CD4-positive, alpha-beta T cell treated with Interferon gamma for 1 hour (primary cell): Measurements from ENCODE around the gene PRKG1.
"Not testable (repeated sequence)": the region's sequence is repeated elsewhere in the genome, so short reads cannot be mapped to it uniquely, and the experiment has no call there.

Source experiments
- DNase-seq: peaks from one replicate; pipeline ENCODE4 v3.0.0-alpha.2; 2020

The PRKG1 gene

DNA sequence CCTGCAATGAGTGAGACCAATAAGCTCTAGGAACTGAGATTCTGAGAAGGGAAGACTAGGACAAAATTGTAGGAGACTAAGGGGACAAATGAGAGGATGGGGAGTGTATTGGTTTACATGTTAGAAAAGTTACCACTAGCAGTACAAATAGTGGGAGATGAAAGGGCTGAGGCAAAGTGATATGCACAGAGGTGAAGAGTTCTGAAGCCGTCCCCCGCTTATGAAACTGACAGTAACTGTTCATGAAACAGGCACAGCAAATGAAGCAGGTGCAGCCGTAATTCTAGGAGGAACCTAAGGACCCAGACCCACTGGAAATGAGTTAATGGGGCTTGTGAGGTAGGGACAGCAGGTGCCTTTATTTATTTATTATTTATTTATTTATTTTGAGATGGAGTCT, 211.3 kb downstream of the PRKG1 start:
- no peak for DNase-seq

DNA sequence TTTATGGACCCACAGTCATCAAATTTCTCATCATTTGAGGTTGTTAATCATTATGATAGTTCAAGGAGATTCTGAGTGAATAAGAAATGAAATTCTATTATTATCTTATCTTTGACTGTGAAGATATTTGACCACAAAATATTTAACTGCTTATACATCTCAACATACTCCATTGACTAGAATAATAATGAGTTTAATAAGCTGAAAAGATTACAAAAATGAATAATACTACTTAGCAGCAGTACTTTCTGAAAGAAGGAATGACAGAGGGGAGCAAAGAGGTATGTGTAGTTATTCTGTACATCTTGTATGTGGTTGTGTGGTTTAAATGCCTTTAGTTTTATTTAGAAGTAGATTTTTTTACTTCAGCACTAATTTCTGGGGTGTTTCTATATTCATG, 214.2 kb downstream of the PRKG1 start:
- DNase-seq: no peak

DNA sequence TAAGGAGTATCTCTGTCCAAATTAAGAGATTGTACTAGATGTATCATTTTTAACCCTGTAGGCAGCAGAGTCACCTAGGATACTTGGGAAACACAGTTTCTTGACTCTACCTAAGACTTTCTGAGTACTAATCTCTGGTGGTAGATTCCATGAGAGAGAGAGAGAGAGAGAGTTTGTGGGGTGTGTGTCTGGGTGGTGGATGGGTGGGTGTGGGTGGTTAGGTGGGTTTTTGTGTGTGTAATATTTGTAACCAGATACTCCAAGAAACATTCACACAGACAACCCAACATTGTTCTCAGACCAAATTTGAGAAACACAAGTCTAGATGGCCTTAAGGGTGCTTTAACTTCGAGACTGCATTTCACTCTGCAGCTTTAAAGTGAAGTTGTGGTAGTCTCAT, 215.2 kb downstream of the PRKG1 start:
- DNase-seq: no peak

DNA sequence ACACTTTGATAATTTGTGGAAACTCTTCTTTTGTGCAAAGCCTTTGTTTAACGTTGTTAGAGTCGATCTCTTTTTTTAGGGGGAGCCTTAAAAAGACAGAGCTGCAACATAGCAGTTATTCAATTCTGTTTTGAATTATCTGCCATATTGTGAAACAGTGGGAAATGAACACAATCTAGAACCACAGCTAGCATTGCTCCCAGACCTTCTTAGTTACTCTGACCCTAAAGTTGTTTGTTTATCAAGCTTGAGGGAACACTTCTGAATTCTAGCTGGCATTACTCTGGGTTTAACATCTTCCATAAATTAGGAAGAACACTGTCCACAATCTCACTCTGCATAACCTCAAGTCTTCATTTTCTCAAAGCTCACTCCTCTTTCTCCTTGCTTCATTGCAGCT, 217.7 kb downstream of the PRKG1 start:
- DNase-seq: no peak

DNA sequence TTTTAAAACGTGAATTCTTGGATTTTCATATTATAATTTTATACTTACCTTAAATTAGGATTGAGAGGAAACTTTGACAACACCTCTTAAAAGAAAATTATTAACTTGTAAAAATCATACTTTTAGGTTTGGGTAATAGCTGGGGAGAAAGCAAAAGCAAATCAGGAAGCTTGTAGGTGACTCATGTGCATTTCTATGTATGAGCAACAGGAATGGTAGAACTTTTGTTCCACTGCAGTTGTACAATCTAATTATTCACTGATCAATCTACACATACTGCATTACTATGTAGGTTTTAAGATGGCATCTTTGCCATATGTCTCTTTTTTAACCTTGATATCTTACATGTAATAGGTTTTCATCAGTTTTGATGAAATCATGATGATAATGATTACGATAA, 223.2 kb downstream of the PRKG1 start:
- DNase-seq: no peak

DNA sequence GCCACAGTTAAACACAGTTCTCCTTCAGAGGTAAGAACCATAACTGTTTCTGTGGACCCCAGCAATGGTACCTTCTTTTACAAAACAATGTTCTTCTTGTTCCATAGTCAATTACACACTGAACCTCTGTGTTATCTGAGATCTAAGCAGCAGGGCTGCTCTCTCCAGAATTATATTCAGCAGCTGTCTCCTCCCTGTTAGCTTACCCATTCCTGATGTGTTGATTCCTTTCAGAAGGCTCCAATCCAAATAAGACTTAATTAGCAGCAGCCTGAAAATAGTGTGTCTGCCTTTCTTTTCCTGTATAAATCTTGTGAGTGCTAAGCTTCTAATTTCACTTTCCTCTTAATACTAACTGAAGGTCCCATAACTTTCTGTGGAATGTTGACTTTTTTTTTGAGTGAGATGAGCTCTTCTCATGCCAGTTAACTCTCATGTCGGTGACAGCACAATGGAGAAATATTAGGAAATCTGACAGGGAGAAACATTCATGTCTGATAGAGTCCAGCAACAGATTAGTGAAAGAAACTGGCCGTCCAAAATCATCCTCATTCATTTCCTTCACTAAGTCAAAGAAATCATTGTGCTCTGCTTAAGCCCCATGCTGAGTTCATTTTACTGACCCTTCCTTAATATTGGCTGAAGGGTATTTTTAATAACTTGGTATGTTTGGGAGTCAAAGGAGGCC, 226.5 kb downstream of the PRKG1 start:
- DNase-seq: no peak

DNA sequence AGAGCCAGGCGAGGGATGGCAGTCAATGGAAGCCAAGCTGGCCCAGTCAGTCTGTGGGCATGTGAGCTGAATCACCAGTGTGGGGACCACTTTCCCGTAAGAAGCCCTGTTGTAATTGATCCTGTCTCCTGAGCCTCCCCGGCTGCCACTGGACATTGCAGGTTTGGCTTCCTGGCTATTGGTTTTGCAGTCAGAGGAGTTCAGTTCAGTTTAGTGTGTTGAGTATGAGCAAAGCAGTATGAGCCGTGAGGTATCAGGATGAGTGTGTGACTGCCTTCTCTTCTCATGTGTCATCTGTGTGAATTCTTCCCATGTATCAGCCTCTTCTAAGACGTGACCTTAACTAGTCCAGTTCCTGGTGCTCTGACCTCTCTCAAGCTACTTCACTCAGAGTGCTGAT, 227.4 kb downstream of the PRKG1 start:
- DNase-seq: no peak

DNA sequence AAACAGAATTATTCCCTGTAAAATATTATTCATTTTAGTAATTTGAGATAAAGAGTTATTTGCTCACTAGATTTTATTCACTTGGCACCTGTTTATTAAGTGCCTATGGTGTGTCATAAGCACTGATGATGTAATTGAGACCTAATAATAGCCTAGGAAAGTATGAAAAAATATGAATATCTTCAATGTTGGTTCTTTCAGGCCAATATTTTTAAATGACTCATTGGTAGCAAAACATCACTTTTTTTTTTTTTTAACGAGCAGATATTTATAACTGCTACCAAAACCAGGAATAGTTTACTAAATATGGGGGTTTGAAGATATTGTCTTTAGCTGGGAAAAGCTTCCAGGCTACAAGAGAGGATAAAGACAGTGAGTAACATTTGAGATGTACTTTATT, 228.0 kb downstream of the PRKG1 start:
- DNase-seq: no peak

DNA sequence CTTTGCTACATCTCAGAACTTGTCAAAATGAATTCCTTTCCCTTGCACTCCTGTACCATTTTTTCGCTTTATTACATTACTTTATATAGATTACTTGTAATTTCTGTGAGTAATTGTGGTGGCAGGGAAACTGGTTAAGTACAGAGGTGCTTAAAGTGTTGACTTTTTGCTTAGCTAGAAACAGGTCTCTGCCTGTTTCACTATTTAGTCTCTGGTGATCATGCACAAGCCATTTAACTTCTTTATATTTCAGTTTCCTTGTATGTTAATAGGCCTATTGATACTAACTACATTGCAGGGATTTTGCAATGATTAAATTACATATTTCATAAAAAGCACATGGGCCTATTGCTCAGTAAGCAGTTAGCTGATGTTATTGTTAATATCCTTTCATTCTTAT, 233.8 kb downstream of the PRKG1 start:
- DNase-seq: no peak

DNA sequence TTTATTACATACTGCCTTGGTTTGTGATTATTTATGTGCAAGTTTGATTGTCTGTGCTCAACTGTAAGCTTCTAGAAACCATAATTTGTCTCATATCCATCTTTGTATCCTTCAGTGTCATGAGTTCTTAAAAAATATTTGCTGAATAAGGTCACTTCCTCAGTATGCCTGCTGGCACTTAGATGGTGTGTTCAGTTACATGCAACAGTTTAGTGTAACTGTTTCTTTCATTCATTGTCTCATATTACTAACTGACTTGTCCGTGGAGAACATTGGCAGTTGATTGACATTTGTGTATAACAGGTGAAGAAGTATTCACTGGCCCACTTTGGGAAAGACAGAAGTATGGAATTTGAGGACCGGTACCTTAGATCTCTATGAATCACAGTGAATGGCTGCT, 236.9 kb downstream of the PRKG1 start:
- DNase-seq: no peak

DNA sequence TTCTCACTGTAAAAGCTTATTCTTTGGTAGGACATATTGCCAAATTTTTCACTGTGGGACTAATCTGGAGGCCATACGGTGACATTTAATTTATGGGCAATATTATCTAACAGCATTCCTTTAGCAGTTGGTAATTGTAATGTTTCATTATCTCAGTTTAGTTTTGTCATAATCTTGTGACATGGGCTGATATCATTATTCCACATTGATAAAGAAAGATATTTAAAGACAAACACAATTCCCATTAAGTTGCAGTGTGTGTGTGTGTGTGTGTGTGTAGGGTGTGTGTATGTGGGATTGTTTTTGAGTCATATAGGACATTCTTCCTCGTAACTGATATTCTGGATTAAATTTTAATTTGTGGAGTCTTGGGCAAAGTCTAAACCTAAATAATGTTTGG, 238.5 kb downstream of the PRKG1 start:
- no peak for DNase-seq

DNA sequence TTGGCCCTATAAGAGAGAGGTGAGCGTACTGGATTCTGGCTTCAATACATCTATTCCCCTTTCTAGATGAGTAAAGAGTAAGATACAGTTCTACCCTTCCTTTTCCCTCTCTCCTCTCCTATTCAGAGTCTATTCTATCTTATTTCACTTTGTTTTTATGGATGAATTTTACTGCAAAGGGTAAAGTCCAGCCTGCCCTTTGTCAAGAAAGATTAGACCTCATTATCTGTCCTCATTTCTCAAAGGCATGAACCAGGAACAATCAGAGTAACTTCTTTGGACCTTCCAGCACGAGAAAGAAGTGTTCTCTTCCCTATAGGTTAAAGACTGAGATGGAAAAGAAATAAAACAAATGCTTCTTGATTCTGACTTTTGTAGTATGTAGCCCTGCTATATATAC, 239.0 kb downstream of the PRKG1 start:
- no peak for DNase-seq

DNA sequence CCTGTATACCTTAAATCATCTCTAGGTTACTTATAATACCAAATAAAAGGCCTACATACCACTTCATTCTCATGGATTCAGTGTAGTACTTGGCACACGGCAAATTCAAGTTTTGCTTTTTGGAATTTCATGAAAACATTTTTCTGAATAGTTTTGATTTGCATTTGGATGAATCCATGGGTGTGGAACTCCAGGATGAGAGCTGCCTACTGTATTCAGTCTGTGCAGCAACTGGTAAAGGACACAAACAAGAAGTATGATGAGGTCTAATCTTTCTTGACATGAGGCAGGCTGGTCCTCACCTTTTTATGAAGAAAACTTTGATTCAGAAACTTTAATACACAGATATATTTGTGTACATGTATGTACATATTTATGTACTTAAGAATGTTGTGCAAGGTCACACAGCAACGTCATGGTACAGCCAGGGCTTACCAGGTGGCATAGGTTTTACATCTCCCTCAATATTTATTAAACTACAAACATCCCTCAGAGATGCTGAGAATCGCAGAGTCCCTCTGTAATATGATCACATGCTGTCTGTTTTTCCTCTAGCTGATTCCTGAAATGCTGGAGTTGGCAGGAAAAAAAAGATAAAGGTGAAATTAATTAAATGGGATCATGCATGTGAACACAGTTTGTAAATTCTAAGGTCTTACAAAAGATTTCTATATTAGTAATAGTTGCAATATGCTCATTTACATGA, 239.6 kb downstream of the PRKG1 start:
- no peak for DNase-seq

DNA sequence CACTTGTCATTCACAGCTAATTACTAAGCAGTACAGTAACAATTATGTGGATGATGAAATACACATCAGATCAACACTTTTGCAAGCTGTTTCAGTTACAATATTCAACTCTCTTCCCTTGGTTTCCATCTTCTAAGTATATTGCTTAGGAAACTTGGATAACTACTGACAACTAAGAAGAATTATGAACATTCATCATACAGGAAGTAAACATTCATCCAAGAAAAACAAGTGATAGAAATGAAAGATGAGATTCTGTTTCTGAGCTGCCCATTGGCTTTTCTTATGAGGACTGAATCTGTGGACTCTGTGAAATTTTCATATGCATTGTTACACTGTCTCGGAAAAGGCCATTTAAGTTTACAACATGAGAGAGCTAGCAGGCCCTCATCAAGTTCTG, 240.2 kb downstream of the PRKG1 start:
- no peak for DNase-seq

DNA sequence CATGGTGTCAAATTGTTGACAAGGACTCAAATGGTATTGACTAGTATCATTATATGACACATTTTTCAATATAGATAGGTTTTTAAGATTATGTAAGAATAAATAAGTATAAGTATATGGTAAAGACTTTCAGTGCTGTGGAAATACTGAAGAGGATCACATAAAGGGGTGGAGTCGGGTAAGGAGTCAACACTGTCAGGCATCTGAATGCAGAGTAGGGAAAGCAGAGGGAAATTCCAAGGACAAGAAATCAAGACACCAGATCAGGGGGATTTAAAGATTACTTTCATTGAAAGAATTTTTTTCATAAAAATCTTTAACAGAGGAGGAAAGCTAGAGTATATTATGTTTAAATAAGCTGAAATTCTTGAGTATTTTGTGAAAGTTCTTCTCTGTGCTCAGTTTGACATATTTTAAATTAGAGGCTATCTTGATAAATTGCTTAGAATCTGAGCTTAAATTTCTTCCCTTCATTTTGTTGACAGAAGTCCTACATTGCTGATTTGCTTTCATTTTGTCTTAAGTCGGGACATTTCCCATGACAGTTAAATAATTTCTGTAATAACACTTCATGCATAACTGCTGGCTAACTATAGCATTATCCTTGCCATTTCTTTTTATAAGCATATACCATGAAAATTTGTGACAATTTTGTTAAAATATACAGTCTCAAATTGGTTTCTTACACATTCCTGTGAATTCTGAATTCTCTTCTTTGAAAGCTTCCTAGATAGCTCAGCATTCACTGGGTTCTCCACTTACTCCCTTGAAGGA, 244.3 kb downstream of the PRKG1 start:
- DNase-seq: no peak

DNA sequence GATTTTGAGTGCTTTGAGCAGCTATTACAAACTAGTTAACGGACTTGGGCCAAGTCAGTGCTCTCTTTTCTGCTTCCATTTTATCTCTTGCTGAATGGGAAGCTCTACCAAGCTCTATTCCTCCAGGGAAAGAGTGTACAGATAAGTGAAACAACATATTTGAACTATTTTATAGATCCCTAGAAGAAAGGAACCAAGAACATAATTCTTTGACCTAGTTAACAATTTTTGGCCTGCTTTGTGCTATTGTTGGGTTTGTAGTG, 244.8 kb downstream of the PRKG1 start:
- no peak for DNase-seq

DNA sequence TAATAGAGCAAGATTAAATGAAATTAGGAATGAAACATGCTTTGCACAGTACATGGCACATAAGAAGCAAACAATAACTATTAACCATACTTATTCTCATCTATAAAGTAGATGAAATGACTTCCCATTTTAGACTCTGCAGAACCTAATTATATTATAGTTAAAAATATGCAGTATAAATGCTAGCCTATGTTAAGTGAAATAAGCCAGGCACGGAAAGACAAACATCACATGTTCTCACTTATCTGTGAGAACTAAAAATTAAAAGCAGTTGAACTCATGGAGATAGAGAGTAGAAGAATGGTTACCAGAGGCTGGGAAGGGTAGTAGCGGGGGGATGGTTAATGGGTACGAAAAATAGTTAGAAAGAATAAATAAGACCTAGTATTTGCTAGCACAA, 247.0 kb downstream of the PRKG1 start:
- DNase-seq: no peak

DNA sequence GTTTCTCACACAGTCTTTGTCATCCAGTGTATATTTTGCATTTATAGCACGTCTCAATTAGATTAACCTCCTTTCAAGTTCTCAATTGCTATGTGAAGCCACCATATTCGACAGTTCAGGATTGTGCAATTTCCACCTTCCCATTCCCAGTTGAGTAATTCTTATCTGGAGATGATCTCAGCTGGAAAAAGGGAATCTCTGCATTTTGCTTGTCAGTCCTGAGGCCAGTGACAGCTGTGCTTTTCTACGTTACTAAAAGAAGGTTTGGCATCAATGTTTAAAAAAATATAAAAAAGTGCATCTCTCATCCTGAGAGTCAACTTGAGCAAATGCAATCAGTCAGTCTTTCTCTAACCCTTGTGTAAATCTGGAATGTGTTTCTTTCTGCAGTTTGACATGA, 247.7 kb downstream of the PRKG1 start:
- no peak for DNase-seq

DNA sequence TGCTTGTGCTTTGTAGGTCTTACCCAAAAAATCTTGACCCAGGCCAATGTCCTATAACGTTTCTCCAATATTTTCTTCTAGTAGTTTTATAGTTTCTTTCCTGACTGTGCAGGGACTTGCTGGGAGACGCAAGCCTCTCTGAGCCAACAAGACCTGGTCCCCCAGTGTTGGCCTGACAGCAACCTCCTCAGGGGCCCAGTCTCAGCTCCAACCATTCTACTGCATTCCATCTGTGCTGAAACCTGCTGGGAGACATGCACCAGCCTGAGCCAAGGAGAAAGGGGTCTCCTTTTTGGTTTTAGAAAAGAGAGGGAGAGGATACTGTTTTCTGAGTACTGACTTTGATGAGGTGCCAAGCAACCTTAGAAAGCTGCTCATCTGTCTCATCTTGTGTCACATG, 251.4 kb downstream of the PRKG1 start:
- DNase-seq: no peak

DNA sequence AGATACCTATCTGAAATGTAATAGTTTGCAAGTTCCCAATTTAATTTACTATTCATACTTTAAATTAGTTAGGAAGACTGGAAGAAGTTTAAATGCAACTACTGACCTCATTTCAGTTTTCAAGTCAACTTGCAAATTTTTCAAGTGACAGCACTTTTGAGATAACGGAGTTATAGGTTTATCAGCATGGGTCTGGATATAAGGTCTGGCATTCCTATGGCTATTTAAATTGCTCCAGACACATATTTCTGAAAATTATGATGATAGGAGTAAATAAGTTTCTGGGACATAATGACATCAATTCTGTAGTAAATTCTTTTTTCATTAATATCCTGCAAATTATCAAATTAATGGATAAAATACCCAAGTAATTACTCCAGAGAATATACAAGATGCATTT, 251.9 kb downstream of the PRKG1 start:
- DNase-seq: no peak

DNA sequence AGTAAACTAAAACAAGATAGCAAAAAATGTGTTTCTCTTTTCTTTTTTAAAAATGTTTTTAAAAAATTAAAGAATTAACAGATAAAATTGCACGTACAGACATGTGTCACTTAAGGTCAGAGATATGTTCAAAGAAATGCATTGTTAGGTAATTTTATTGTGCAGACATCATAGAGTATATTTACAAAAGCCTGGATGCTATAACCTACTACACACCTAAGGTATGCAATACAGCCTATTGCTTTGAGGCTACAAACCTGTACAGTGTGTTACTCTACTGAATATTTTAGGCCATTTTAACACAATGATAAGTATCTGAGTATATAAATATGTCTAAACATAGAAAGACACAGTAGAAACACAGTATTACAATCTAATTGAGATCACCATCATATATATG, 253.1 kb downstream of the PRKG1 start:
- no peak for DNase-seq

DNA sequence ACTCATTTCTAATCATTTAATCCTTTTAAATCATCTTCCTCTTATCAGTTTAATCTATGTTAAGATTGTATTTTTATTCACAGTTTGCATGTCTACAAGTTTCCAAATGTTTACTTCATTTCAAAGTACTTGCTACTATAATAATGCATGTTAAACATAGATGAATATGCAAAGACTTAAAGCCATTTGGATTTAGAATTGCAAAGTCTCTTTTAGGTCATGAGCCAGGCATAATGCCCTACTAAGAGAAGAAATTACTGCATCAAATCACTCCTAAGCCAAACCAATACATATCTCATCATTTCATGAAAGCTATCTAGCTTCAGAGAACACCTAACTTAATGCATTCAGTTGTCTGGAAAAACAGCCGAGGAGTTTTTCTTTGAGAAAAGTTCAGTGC, 266.1 kb downstream of the PRKG1 start:
- no peak for DNase-seq

DNA sequence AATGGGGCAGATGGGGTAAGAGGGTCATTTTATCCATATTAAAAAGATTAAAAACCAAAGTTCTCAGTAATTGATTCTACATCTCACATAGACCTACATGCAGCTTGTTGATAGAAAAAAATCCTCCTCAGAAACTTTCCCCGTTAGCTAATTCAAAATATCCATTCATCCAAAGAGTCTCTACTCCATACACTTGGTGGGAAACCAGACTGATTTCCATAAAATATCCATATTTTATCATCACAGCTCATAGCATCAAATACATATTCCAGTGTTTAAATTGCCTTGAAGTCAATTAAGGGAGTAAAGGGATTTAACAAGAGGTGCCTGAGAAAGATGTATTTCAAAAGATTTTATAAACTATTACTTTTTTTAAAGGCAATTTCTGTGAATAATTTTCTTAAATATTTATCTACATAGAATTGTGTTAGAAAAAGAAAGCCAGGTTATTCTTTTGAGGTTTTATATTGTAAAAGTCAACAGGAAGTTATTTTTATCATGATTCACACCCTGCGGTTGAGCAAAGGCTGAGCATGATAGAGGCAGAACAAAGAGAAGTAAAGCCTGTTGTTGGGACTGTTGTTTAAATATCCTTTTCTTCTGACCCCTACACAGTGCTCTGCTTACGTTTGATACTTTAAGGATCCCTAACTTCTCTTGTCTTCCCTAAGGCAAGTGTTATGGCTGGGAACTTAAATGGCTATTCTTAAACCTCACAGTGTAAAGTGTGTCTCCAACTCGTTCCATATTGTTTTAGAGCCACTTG, 266.7 kb downstream of the PRKG1 start:
- DNase-seq: no peak

DNA sequence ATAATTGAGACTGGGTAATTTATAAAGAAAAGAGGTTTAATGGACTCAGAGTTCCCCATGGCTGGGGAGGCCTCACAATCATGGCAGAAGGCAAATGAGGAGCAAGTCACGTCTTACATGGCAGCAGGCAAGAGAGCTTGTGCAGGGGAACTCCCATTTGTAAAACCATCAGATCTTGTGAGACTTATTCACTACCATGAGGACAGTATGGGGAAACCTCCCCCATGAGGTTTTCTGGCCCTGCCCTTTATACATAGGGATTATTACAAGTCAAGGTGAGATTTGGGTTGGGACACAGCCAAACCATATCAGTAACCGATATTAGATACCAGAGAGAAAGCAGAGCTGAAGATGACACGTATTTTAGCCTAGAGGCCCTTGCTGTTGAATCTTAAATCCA, 267.5 kb downstream of the PRKG1 start:
- DNase-seq: not testable (repeated sequence)
